WERI-Rb-1 (cell line): Measurements from ENCODE around the gene SEZ6.

ENCODE experiments used
- DNase-seq: peaks from one replicate; pipeline ENCODE4 v3.0.0-alpha.2; 2020
- H3K27ac ChIP-seq: fragments of 250-450 bp; sonication (Bioruptor Pico); 2 replicates; pipeline ENCODE4 v1.5.1; 2020; ENCODE audit warnings: mild to moderate bottlenecking, moderate library complexity
- H3K27me3 ChIP-seq: fragments of 250-450 bp; sonication (Bioruptor Pico); 2 replicates; pipeline ENCODE4 v1.5.1; 2021; ENCODE audit warnings: mild to moderate bottlenecking, low read depth, moderate library complexity; ENCODE audit not compliant: insufficient read depth, severe bottlenecking
- H3K36me3 ChIP-seq: fragments of 250-450 bp; sonication (Bioruptor Pico); 2 replicates; pipeline ENCODE4 v1.5.1; 2020; ENCODE audit warnings: mild to moderate bottlenecking, moderate library complexity
- H3K4me3 ChIP-seq: 2 replicates; pipeline ENCODE4 v1.5.1; 2011; ENCODE audit warnings: low read depth, mild to moderate bottlenecking, control low read depth, low read length
- H3K9me3 ChIP-seq: fragments of 250-450 bp; sonication (Bioruptor Pico); 2 replicates; pipeline ENCODE4 v1.5.1; 2021; ENCODE audit warnings: mild to moderate bottlenecking, moderate library complexity; ENCODE audit not compliant: severe bottlenecking
- CTCF ChIP-seq: IDR thresholded peaks from 2 replicates; pipeline ENCODE4 v1.5.1; 2011; ENCODE audit warnings: low read depth, mild to moderate bottlenecking, control low read depth, inconsistent platforms, low read length

Gene SEZ6

DNA sequence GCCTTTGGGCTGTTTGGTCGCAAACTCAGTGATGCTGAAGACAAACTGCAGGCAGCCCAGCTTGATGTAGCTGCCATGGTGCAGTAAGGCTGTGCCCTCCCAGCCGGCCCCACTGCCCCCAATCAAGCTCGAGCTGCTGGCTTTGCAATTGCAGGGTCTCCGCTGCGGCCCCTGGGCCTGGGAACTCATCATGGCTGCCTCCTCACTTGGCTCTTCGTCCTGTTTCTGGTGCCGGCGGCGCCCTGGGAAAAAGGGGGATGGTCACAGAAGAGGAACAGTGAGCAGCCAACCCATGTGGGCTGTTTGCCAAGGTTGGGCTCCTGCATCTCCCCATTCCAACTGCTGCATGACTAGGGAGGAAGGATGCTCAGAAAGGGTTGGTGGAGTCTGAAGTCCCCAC is 99.6 kb downstream of the SEZ6 start:
- no peaks in the 10 kb centered on the region for H3K27me3 ChIP-seq
- no peaks in the 10 kb centered on the region for H3K9me3 ChIP-seq
- H3K4me3 ChIP-seq = no peak overlapping the region
- no peak overlapping the region for H3K27ac ChIP-seq
- no peak for TF ChIP-seq CTCF
- H3K36me3 ChIP-seq = peaks cover 57% of the 10 kb centered on the region
- DNase-seq = no peak
